ENCODE measurements around the gene AIP.

Gene AIP

GRCh38 chr11:67525275-67525976, 42.6 kb downstream of the AIP start:
- DNase-seq (ENCODE audit: extremely low read depth in 1 of 2, low read depth in 1 of 2), result no peak

GRCh38 chr11:67528376-67528775, 45.5 kb downstream of the AIP start:
- no peak for DNase-seq (ENCODE audit: extremely low read depth in 1 of 2, low read depth in 1 of 2)

GRCh38 chr11:67530282-67530592, 47.4 kb downstream of the AIP start:
- no peak for DNase-seq (ENCODE audit: extremely low read depth in 1 of 2, low read depth in 1 of 2)

- no peak for DNase-seq (ENCODE audit: extremely low read depth in 1 of 2, low read depth in 1 of 2)
These were observed 50.1 kb downstream of the AIP start for GRCh38 chr11:67532889-67533288.

- no peak for DNase-seq (ENCODE audit: extremely low read depth in 1 of 2, low read depth in 1 of 2)
These were observed 51.3 kb downstream of the AIP start for GRCh38 chr11:67534070-67534679.

GRCh38 chr11:67535561-67535960, 52.7 kb downstream of the AIP start:
- DNase-seq (ENCODE audit: extremely low read depth in 1 of 2, low read depth in 1 of 2), result no peak

GRCh38 chr11:67538306-67538705, 55.5 kb downstream of the AIP start:
- no peak for DNase-seq (ENCODE audit: extremely low read depth in 1 of 2, low read depth in 1 of 2)

GRCh38 chr11:67538823-67539505, 56.1 kb downstream of the AIP start:
- no peak for DNase-seq (ENCODE audit: extremely low read depth in 1 of 2, low read depth in 1 of 2)

GRCh38 chr11:67539550-67539949, 56.7 kb downstream of the AIP start:
- DNase-seq (ENCODE audit: extremely low read depth in 1 of 2, low read depth in 1 of 2), result no peak
